A673 (cell line): ENCODE results near the gene LRP1B. TPM values are rescaled to one million over a fixed set of nuclear protein-coding genes. Genes with fewer than 3 reads are reported as not detected.

Source experiments
- BruUV-seq: library from RNA; stranded (reverse); fragments of 400-500 nt; replicated peaks from 2 replicates; lab custom pipeline; 2021; lab: Mats Ljungman, UMichigan
- CTCF ChIA-PET: fragments of 300-600 bp; sonication (Branson Sonifier 250); formaldehyde crosslinking; loops from one replicate; lab custom pipeline; 2022; ENCODE audit warnings: antibody characterized with exemption; lab: Charles Lee
- POLR2A ChIA-PET: fragments of 300-600 bp; sonication (Branson Sonifier 250); formaldehyde crosslinking; loops from one replicate; lab custom pipeline; 2022; ENCODE audit warnings: antibody characterized with exemption; ENCODE audit not compliant: low non-redundant PET; lab: Charles Lee
- DNase-seq: peaks from one replicate; pipeline ENCODE4 v3.0.0-alpha.2; 2015; ENCODE audit warnings: low spot score
- H3K27ac ChIP-seq: fragments of 200-600 bp; sonication (generic); 2 replicates; pipeline ENCODE4 v1.5.1; 2016; ENCODE audit warnings: mixed run types, low read depth, mild to moderate bottlenecking, mixed read lengths, antibody characterized with exemption, low read length; ENCODE audit not compliant: poor library complexity, severe bottlenecking
- H3K27me3 ChIP-seq: fragments of 200-600 bp; sonication (generic); replicated peaks from 2 replicates; pipeline ENCODE4 v1.6.1; 2017; ENCODE audit warnings: mixed run types, low read depth, mild to moderate bottlenecking, mixed read lengths, antibody characterized with exemption, low read length; ENCODE audit not compliant: insufficient read depth, poor library complexity
- H3K36me3 ChIP-seq: fragments of 200-600 bp; sonication (generic); 2 replicates; pipeline ENCODE4 v1.6.1; 2016; ENCODE audit warnings: mixed run types, mild to moderate bottlenecking, mixed read lengths, antibody characterized with exemption, low read length; ENCODE audit not compliant: insufficient read depth, poor library complexity, severe bottlenecking
- H3K4me1 ChIP-seq: fragments of 200-600 bp; sonication (generic); 2 replicates; pipeline ENCODE4 v1.6.1; 2017; ENCODE audit warnings: mixed run types, mild to moderate bottlenecking, mixed read lengths, antibody characterized with exemption, low read length; ENCODE audit not compliant: insufficient read depth, poor library complexity, severe bottlenecking
- H3K4me3 ChIP-seq: fragments of 200-600 bp; sonication (generic); 2 replicates; pipeline ENCODE4 v1.5.1; 2016; ENCODE audit warnings: low read depth, mixed run types, mild to moderate bottlenecking, mixed read lengths, low read length; ENCODE audit not compliant: poor library complexity, severe bottlenecking
- H3K9me3 ChIP-seq: fragments of 200-600 bp; sonication (generic); 2 replicates; pipeline ENCODE4 v1.6.1; 2016; ENCODE audit warnings: mixed run types, low read depth, mild to moderate bottlenecking, mixed read lengths, antibody characterized with exemption, low read length; ENCODE audit not compliant: poor library complexity, severe bottlenecking
- EZH2 ChIP-seq: fragments of 200-600 bp; sonication (generic); IDR thresholded peaks from 2 replicates; pipeline ENCODE4 v1.6.1; 2017; ENCODE audit warnings: borderline replicate concordance, low read depth, mild to moderate bottlenecking, mixed read lengths, antibody characterized with exemption, low read length; ENCODE audit not compliant: poor library complexity, severe bottlenecking
- intact Hi-C: fragments of 100-400 bp; cut with micrococcal nuclease; formaldehyde crosslinking; loops from one replicate; pipeline ENCODE4 v1.10.0; 2022; ENCODE audit not compliant: unreplicated experiment
- total RNA-seq: library from RNA; stranded (reverse); gene quantifications from 2 replicates; pipeline ENCODE4 v1.2.3, GENCODE V29; 2021
- TF ChIP-seq, protein P1 (sequence below): fragments of 300-800, 200-600 bp; sonication (generic); conservative IDR thresholded peaks from 2 replicates; pipeline ENCODE4 v1.5.1; 2017; ENCODE audit warnings: low read depth, mild to moderate bottlenecking, antibody characterized with exemption, low read length, moderate library complexity, mixed read lengths

The LRP1B gene
- total RNA-seq, 1 experiment from 2014 or later = 9.9 TPM

DNA sequence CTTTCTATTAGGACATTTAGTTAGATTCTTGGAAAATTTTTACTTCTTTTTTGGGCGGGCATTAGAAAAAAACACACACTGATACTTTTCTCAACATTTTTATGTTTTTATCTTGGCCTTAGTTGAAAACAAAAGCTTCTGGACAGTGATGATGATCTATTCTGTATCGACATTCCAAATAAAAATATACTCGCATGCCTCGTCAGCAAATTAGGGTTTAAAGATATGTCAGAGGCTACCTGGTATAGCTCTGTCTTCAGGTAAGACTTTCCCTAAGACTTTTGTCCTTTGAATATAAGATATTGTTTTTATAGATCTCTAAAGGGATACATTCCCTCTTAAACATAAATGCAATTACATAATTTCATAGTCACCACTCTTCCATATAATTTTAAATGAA, 816.8 kb downstream of the LRP1B start:
- no peaks in the 10 kb centered on the region for H3K36me3 ChIP-seq
- no peaks in the 10 kb centered on the region for H3K9me3 ChIP-seq
- TF ChIP-seq EZH2 = no peak
- TF ChIP-seq, protein P1, sequence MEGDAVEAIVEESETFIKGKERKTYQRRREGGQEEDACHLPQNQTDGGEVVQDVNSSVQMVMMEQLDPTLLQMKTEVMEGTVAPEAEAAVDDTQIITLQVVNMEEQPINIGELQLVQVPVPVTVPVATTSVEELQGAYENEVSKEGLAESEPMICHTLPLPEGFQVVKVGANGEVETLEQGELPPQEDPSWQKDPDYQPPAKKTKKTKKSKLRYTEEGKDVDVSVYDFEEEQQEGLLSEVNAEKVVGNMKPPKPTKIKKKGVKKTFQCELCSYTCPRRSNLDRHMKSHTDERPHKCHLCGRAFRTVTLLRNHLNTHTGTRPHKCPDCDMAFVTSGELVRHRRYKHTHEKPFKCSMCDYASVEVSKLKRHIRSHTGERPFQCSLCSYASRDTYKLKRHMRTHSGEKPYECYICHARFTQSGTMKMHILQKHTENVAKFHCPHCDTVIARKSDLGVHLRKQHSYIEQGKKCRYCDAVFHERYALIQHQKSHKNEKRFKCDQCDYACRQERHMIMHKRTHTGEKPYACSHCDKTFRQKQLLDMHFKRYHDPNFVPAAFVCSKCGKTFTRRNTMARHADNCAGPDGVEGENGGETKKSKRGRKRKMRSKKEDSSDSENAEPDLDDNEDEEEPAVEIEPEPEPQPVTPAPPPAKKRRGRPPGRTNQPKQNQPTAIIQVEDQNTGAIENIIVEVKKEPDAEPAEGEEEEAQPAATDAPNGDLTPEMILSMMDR = no peak
- ChIA-PET POLR2A (no interaction called here), CTCF (no interaction called here)
- intact Hi-C loops = no loop called here
- H3K27me3 ChIP-seq = no peaks in the 10 kb centered on the region
- no TSS peak for BruUV-seq
- no peak for DNase-seq
- H3K4me1 ChIP-seq = no peaks in the 10 kb centered on the region
- no peak overlapping the region for H3K27ac ChIP-seq
- H3K4me3 ChIP-seq = no peak overlapping the region

DNA sequence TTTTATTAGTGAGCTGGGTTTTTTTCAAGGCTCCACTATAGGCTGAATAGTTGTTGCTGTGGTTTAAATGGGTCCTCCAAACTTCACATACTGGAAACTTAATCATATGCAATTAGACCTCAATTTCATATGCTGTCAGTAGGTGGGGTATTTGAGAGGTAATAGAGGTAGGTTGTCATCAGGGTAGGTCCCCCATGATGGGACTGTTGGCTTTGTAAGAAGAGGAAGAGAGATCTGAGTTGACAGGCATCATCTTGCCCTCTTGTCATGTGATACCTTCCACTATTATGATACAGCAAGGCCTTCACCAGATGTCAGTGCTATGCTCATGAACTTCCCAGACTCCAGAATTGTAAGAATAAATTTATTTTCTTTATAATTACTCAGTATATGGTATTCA, 819.4 kb downstream of the LRP1B start:
- no peaks in the 10 kb centered on the region for H3K36me3 ChIP-seq
- H3K27me3 ChIP-seq = no peaks in the 10 kb centered on the region
- CTCF ChIA-PET = no interaction called here
- intact Hi-C loops = no loop called here
- no TSS peak for BruUV-seq
- TF ChIP-seq, protein P1 = no peak
- no peak for TF ChIP-seq EZH2
- no peak overlapping the region for H3K27ac ChIP-seq
- no peak overlapping the region for H3K4me3 ChIP-seq
- no peaks in the 10 kb centered on the region for H3K9me3 ChIP-seq
- no peak for DNase-seq
- POLR2A ChIA-PET = no interaction called here
- no peaks in the 10 kb centered on the region for H3K4me1 ChIP-seq

DNA sequence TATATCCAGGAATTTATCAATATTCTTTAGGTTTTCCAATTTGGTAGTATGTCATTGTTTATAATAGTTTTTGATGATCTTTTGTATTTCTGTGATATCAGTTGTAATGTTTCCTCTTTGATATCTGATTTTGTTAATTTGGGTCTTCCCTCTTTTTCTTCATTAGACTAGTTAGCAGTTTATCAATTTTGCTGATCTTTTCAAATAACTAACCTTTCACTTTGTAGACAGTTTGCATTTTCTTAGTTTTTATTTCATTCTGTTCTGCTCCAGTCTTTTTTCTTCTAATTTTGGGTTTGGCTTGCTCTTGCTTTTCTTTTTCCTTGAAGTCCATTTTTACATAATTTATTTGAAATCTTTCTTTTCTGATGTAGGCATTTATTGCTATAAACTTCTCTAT, 824.4 kb downstream of the LRP1B start:
- CTCF ChIA-PET = no interaction called here

More for the DNA sequence above, 824.4 kb downstream of the LRP1B start:
- BruUV-seq = no TSS peak
- H3K27me3 ChIP-seq = no peaks in the 10 kb centered on the region
- H3K4me3 ChIP-seq = no peak overlapping the region
- no peak overlapping the region for H3K27ac ChIP-seq
- no peaks in the 10 kb centered on the region for H3K4me1 ChIP-seq
- POLR2A ChIA-PET = no interaction called here
- TF ChIP-seq, protein P1 = no peak
- TF ChIP-seq EZH2 = no peak
- no peak for DNase-seq
- no peaks in the 10 kb centered on the region for H3K9me3 ChIP-seq
- H3K36me3 ChIP-seq = no peaks in the 10 kb centered on the region
- intact Hi-C loops = no loop called here
